Activated naive CD4-positive, alpha-beta T cell treated with anti-CD3 and anti-CD28 coated beads for 36 hours (primary cell): ENCODE data around the gene TMEM106C. TPM values are rescaled to one million over a fixed set of nuclear protein-coding genes. Genes with fewer than 3 reads are reported as not detected.

Experiments
- CTCF ChIA-PET: fragments of 350-600 bp; sonication (Branson Sonifier 250); formaldehyde crosslinking; loops from one replicate; lab custom pipeline; 2021; ENCODE audit warnings: antibody characterized with exemption; lab: Charles Lee
- DNase-seq: peaks from one replicate; pipeline ENCODE4 v3.0.0-alpha.2; 2020
- H3K27ac Mint-ChIP-seq: one replicate; pipeline ENCODE4 v1.8.0; 2021; ENCODE audit warnings: mild to moderate bottlenecking, mixed read lengths
- H3K27me3 Mint-ChIP-seq: one replicate; pipeline ENCODE4 v1.8.0; 2021; ENCODE audit warnings: low read depth, mixed read lengths
- H3K36me3 Mint-ChIP-seq: one replicate; pipeline ENCODE4 v1.8.0; 2021; ENCODE audit warnings: low read depth, mixed read lengths
- H3K4me1 Mint-ChIP-seq: one replicate; pipeline ENCODE4 v1.8.0; 2021; ENCODE audit warnings: low read depth, mixed read lengths
- H3K4me3 Mint-ChIP-seq: one replicate; pipeline ENCODE4 v1.8.0; 2021; ENCODE audit warnings: mild to moderate bottlenecking, moderate library complexity, mixed read lengths
- H3K9me3 Mint-ChIP-seq: one replicate; pipeline ENCODE4 v1.8.0; 2021; ENCODE audit warnings: mixed read lengths
- intact Hi-C: fragments of 100-400 bp; cut with micrococcal nuclease; formaldehyde crosslinking; loops from one replicate; pipeline ENCODE4 v1.15.1; 2023
- total RNA-seq, 2 experiments: library from RNA; stranded (reverse); gene quantifications; one replicate each; pipeline ENCODE4 v1.2.3, GENCODE V29; 2021

Gene TMEM106C
- total RNA-seq, 2 experiments from 2014 or later: 226 to 247 TPM

DNA sequence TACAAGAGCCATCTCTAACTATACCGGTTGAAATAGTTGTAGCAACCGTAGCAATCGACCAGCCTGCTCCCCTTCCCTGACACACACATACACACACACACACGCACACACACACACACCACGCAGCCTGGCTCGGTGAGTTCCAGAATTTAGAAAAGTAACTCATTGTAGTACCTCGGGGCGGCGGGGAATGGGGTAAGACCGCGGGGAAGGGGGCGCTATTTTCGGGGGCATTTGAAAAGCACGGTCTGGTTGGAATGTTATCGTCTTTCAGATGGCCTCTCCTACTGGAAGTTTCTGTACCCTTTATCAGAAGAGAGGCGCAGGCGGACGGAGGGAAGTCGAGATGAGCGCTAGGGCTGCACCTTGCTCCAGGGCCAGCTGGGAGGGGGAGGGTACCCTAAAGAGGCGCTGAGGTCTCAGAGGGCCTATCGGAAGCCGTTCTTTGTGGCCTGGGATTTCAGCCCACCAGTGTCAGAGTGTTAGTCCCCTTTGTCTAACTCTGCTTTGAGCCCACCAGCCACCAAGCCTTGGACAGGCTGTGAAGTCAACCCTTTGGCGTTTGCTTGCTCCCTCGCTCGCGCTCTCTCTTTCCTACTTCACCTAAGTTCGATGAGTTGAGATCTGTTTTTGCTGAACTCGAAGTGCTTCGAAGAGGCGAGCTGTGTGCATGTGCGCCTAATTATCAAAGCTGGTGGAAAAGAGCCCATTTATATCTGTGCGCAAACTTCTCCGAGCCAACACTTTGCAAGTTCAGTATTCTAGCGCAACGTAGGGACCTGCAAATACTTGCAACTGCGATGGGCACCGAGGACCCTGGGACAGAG, 40.0 kb downstream of the TMEM106C start:
- Mint-ChIP-seq H3K36me3 (no peaks in the 10 kb centered on the region), H3K27me3 (peaks cover 88% of the 10 kb centered on the region), H3K4me3 (peak overlapping the region; percentile 58), H3K27ac (no peak overlapping the region), H3K9me3 (no peaks in the 10 kb centered on the region), H3K4me1 (peaks cover 29% of the 10 kb centered on the region)
- intact Hi-C loops: loop anchor here (5.0 kb wide), 1 partner anchor 184 kb away; no protein-coding TSS in a partner anchor
- peak; percentile 28 for DNase-seq
- CTCF ChIA-PET: interaction anchor here (1.5 kb wide), 1 partner anchor 54 kb away, joined by 3 read pairs; no protein-coding TSS in a partner anchor

DNA sequence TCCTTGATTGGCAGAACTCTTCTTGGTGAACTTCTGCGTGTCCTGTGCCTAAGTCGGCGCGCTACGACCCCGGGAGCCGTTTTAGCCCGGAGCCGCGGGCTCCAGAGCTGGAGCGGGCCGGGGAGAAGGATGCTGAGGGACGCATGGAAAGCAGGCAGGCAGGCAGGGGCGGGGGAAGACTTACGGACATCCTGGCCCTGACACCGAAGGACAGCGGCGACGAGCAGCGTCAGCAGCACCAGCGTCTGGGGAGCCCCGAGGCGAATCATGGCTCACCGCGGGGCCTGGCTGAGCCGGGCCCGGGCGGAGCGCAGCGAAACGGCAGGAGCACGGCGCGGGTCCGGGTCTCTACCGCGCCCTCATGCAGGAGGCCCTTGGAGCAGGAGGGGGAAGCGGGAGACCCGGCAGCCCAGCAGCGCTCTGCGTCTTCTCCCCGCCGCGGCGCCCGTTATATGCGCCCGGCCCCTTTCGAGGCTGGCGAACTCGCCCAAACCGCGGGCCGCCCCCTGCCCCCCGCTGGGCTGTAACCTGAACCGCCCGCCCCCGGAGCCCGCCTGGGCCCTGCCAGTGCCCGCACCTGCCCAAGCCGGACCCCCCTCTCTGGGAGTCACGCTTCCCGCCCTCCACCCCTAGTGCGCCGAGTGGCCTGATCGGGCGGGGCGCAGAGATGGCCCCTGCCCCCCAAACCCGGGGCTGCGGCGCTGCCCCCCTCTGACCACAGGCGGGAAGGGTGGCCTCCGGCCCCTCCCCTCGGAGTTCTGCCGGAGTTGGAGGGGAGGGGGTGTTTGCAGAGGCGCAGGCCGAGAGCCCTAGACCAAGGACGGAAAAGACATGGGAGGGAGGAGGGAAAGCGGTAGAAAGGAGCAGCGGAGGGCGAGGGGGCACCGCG, 40.9 kb downstream of the TMEM106C start, which contains the start of gene COL2A1:
Gene COL2A1 (minus strand): TSS at position 424 of the 889 bp plus-strand sequence. CDS start 155 bp downstream, at position 269.
- CTCF ChIA-PET: interaction anchor here (1.2 to 1.5 kb wide), 2 partner anchors 55 to 263 kb away, joined by 3 read pairs; no protein-coding TSS in a partner anchor
- intact Hi-C loops: loop anchor here (5.0 kb wide), 1 partner anchor 183 kb away; no protein-coding TSS in a partner anchor
- Mint-ChIP-seq H3K4me1 (peaks cover 29% of the 10 kb centered on the region), H3K27ac (no peak within 1 kb of the TSS), H3K36me3 (no peaks in the 10 kb centered on the region), H3K27me3 (peaks cover 89% of the 10 kb centered on the region), H3K4me3 (peak within 1 kb of the TSS; percentile 58), H3K9me3 (no peaks in the 10 kb centered on the region)
- peak; percentile 46 for DNase-seq

DNA sequence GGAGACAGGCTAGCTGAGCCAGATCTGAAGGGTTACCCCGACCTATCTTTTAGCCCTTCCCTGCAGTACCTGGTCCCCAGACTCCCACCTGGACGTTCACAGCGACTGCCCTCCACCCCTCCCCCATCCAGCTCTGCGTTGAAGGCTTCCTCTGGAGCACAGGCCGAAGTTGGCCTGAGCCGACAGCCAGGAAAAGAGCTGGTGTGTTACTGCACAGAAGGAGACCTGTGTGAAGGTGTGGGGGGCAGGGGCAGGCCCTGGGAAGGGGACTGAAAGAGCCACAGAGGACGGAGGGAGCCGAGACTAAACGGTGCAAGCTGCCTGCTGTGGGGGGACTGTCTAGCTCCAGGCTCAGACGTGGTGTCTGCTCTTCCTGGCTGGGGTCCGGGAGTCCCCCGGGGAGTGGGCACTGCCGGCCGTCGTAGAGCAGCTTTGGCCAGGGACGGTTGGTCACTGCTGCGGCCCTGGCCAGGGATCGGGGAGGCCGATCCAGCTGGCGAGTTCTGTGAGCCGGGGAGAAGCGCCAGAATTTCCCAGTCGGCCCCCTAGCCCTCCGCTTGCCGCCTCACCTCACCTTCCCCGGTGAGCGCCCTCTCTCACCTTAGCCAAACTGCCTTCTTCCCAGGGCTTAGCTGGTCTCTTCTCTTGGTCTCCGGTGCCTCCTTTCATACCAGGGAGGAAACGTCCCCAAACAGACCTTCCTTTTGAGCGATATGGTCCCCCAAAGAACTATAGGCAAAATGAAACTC, 41.8 kb downstream of the TMEM106C start:
- H3K9me3 Mint-ChIP-seq: no peaks in the 10 kb centered on the region
- CTCF ChIA-PET: interaction anchor here (0.6 to 1.5 kb wide), 3 partner anchors 56 to 264 kb away, joined by 3 read pairs; no protein-coding TSS in a partner anchor
- no peak overlapping the region for H3K4me3 Mint-ChIP-seq
- H3K27me3 Mint-ChIP-seq: peaks cover 87% of the 10 kb centered on the region
- intact Hi-C loops: no loop called here
- H3K36me3 Mint-ChIP-seq: no peaks in the 10 kb centered on the region
- no peak overlapping the region for H3K27ac Mint-ChIP-seq
- DNase-seq: no peak
- H3K4me1 Mint-ChIP-seq: peaks cover 29% of the 10 kb centered on the region

DNA sequence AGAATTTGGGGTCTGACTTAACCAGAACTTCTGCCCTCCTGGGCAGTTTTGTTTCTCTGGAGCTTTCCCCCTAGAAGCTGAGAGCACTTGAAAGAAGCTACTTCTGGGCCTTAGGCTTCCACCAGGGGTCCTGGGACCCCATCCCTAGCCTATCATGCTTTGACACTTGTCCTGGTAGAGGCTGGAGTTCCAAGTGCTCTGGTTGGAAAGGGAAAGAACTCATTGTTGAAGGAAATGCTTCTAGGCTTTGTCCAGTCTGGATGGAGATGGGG, 42.3 kb downstream of the TMEM106C start:
- Mint-ChIP-seq H3K27ac (no peak overlapping the region), H3K4me1 (peaks cover 29% of the 10 kb centered on the region), H3K27me3 (peaks cover 82% of the 10 kb centered on the region), H3K4me3 (no peak overlapping the region), H3K36me3 (no peaks in the 10 kb centered on the region), H3K9me3 (no peaks in the 10 kb centered on the region)
- intact Hi-C loops: no loop called here
- CTCF ChIA-PET: interaction anchor here (1.2 kb wide), 1 partner anchor 265 kb away, joined by 3 read pairs; no protein-coding TSS in a partner anchor
- DNase-seq: no peak

DNA sequence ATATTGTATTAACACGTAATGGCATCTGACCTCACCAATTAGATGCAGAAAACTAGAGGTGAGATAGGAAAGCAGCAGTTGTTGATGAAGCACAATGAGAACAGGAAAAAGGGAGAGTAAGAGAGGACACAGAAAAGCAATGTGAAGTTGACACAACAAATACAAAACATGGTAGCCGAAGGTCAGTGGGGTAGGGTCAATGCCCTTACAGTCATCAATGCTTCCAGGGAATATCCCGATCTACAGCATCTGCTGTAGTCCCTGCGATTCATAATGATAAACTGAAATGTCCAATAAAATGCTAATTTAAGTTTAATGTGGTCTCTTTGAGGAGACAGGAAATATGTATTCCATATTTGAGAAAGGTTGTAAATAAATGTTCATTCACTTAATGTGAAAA, 43.8 kb downstream of the TMEM106C start:
- Mint-ChIP-seq H3K27me3 (peaks cover 69% of the 10 kb centered on the region), H3K4me3 (no peak overlapping the region), H3K9me3 (no peaks in the 10 kb centered on the region), H3K27ac (no peak overlapping the region), H3K4me1 (peaks cover 21% of the 10 kb centered on the region), H3K36me3 (no peaks in the 10 kb centered on the region)
- DNase-seq: no peak
- CTCF ChIA-PET: interaction anchor here (1.2 kb wide), 1 partner anchor 17 kb away, joined by 3 read pairs; no protein-coding TSS in a partner anchor
- intact Hi-C loops: no loop called here

DNA sequence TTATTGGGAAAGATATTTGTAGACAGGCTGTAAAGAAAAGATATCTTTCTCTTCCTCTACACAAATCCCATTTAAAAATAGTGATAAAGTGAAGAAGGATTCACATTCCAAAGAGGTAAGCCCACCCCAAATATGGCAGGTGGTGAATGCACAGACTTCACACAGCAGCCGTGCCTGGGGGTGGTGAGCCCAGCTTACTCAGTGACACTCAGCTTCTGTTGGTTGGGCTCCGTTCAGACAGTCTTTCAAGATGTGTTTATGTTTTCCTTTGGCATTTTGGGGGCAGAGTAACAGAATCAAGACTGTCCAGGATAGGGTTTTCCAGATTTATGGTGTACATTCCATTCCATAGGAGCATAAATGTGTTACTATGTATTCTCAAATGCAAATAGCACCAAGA, 45.0 kb downstream of the TMEM106C start:
- H3K4me1 Mint-ChIP-seq: peaks cover 11% of the 10 kb centered on the region
- H3K4me3 Mint-ChIP-seq: no peak overlapping the region
- intact Hi-C loops: no loop called here
- no peak overlapping the region for H3K27ac Mint-ChIP-seq
- H3K36me3 Mint-ChIP-seq: no peaks in the 10 kb centered on the region
- no peak for DNase-seq
- CTCF ChIA-PET: no interaction called here
- no peaks in the 10 kb centered on the region for H3K9me3 Mint-ChIP-seq
- peaks cover 58% of the 10 kb centered on the region for H3K27me3 Mint-ChIP-seq

DNA sequence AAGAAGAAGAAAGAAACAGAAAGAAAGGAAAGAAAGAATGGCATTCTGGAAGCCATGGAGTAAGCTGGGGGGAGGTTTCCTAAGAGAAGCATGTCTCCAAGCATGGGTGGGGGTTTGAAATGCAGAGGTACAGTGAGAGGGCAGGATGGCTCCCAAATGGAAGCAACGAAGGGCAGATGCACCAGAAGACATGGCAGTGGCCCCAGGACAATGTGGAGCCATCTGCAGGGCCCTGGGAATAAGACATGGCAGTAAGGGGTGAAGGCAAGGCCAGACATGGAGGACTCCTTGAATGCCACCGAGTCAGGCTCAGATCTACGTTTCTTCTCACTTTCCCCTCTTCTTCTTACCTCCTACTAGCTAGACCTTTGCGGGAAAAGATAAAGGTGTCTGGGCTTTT, 45.6 kb downstream of the TMEM106C start:
- intact Hi-C loops: no loop called here
- no peak overlapping the region for H3K4me3 Mint-ChIP-seq
- peaks cover 53% of the 10 kb centered on the region for H3K27me3 Mint-ChIP-seq
- no peak overlapping the region for H3K27ac Mint-ChIP-seq
- H3K9me3 Mint-ChIP-seq: no peaks in the 10 kb centered on the region
- CTCF ChIA-PET: no interaction called here
- no peak for DNase-seq
- no peaks in the 10 kb centered on the region for H3K36me3 Mint-ChIP-seq
- H3K4me1 Mint-ChIP-seq: peaks cover 7% of the 10 kb centered on the region

DNA sequence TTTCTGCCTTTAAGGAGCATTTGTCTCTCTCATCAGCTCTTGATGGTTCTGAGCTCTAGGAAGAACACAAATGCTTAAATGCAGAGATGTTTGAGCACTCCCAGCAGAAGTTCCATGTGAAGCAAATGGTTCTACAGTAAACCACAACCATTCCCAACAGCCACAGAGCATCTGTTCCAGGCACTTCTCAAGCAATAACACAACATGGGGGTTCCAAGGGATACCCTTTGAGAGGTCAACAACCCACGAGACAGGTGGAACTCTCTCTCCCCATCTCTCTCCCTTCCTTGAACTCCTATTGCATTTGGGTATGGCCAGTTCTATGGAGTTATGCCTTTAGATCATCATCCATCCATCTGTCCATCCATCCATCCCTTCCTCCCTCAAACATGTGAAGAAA, 46.1 kb downstream of the TMEM106C start:
- no peak overlapping the region for H3K4me3 Mint-ChIP-seq
- H3K36me3 Mint-ChIP-seq: no peaks in the 10 kb centered on the region
- intact Hi-C loops: no loop called here
- H3K27me3 Mint-ChIP-seq: peaks cover 50% of the 10 kb centered on the region
- H3K9me3 Mint-ChIP-seq: no peaks in the 10 kb centered on the region
- H3K27ac Mint-ChIP-seq: no peak overlapping the region
- CTCF ChIA-PET: no interaction called here
- H3K4me1 Mint-ChIP-seq: peaks cover 5% of the 10 kb centered on the region
- DNase-seq: no peak

DNA sequence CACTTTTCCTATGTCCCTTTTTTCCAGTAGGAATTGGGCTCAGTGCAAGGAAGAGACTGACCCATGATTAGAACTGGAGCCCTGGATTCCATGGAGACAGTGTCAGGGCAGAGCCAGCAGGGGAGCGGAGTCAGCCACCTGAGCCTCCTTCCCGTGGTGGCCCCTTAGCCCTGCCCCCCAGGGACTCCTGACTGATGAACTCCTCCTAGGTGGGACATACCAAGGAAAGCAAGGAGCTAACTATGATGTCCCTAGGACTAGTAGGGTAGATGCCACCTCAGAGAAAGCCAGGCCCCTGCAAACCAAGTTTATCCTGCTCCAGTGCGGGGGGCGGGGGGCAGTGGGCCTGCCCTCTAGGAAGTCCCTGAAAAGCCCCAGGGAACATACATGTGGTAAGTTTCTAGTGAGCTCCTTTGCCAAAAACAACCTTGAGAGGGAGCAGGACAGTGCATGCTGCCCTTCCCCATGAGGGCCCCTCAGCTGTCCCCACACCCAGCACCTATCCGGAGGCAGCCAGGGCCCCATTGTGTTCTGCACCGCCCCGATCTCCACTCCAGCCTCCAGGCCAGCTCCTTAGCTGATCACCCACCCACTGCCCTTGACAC, 47.1 kb downstream of the TMEM106C start:
- peaks cover 42% of the 10 kb centered on the region for H3K27me3 Mint-ChIP-seq
- H3K9me3 Mint-ChIP-seq: no peaks in the 10 kb centered on the region
- CTCF ChIA-PET: interaction anchor here (0.6 to 1.3 kb wide), 2 partner anchors 61 to 274 kb away, joined by 3 read pairs; no protein-coding TSS in a partner anchor
- H3K4me1 Mint-ChIP-seq: peaks cover under 1% of the 10 kb centered on the region
- DNase-seq: no peak
- intact Hi-C loops: no loop called here
- no peak overlapping the region for H3K4me3 Mint-ChIP-seq
- no peak overlapping the region for H3K27ac Mint-ChIP-seq
- no peaks in the 10 kb centered on the region for H3K36me3 Mint-ChIP-seq

DNA sequence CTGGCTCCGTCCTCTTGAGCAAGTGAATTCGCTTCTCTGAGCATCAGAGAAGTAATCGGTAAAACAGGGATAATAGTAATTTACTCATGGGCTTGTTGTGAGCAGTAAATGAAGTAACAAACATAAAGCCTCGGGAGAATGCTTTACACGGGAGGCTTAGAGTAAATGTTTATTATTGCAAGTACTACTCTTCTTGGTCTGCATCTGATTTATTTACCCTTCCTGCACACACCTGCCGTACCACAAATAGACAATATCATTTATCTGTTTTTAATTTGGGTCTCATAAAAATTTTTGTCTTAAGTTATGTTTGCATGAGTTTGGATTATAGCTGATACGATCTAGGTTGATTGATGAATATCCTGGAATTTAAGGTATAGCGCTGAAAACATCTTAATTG, 48.7 kb downstream of the TMEM106C start:
- intact Hi-C loops: no loop called here
- CTCF ChIA-PET: no interaction called here
- no peak overlapping the region for H3K4me3 Mint-ChIP-seq

DNA sequence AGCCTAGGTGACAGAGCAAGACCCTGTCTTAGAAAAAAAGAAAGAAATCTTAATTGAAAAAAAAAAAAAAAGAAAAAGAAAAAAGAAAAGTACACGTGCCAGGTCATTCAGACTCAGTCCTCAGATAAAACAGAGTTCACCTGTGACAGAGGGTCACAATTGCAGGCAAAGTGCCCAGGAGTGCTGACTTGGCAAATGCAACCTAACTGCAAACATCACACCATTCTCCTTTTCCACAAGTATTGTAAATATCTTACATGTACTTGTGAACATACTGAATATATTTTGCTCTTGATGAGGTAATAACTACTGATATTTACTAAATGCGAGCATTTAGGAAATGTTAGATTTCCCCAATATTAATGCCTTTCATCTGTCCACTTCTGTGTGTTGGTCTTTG, 49.9 kb downstream of the TMEM106C start:
- Mint-ChIP-seq H3K4me1 (no peaks in the 10 kb centered on the region), H3K36me3 (no peaks in the 10 kb centered on the region), H3K27me3 (peaks cover 20% of the 10 kb centered on the region), H3K9me3 (no peaks in the 10 kb centered on the region), H3K27ac (no peak overlapping the region), H3K4me3 (no peak overlapping the region)
- DNase-seq: no peak
- intact Hi-C loops: no loop called here
- CTCF ChIA-PET: interaction anchor here (0.8 kb wide), 1 partner anchor 65 kb away, joined by 5 read pairs; no protein-coding TSS in a partner anchor

More for the DNA sequence above, 48.7 kb downstream of the TMEM106C start:
- no peaks in the 10 kb centered on the region for H3K9me3 Mint-ChIP-seq
- DNase-seq: no peak
- H3K36me3 Mint-ChIP-seq: no peaks in the 10 kb centered on the region
- H3K27me3 Mint-ChIP-seq: peaks cover 30% of the 10 kb centered on the region
- no peak overlapping the region for H3K27ac Mint-ChIP-seq
- H3K4me1 Mint-ChIP-seq: no peaks in the 10 kb centered on the region
